SK-MEL-5 (cell line): ENCODE data around the gene MELTF. TPM values are rescaled to one million over a fixed set of nuclear protein-coding genes. Genes with fewer than 3 reads are reported as not detected.

Experiments used
- DNase-seq: peaks from one replicate; pipeline ENCODE4 v3.0.0-alpha.2; 2016; ENCODE audit warnings: low read depth, low spot score
- in situ Hi-C: cut with HindIII; loops from 2 replicates; pipeline ENCODE4 v1.10.0; 2016; ENCODE audit warnings: low sequenced_read_pairs, high pct_unique_total_duplicates, low pct_unique_long_range_greater_than_20kb
- total RNA-seq: library from RNA; depleted of rRNA; stranded (reverse); fragments of >200 nt; shearing (Covaris generic); gene quantifications from 2 replicates; pipeline ENCODE4 v1.2.3, GENCODE V29; 2014; rRNA removed

MELTF gene
- total RNA-seq, 1 experiment from 2014 or later = 210 TPM

- no peak for DNase-seq
- in situ Hi-C loops = no loop called here
These were observed 63.8 kb downstream of the MELTF start for GRCh38 chr3:196965804-196966173.

GRCh38 chr3:196965112-196965803, 64.4 kb downstream of the MELTF start:
- in situ Hi-C loops = no loop called here

GRCh38 chr3:196963631-196963953, 66.0 kb downstream of the MELTF start:
- DNase-seq = no peak
- in situ Hi-C loops = no loop called here

More at GRCh38 chr3:196965112-196965803, 64.4 kb downstream of the MELTF start:
- DNase-seq = no peak

GRCh38 chr3:196962930-196963630, 66.5 kb downstream of the MELTF start:
- in situ Hi-C loops = no loop called here

GRCh38 chr3:196962108-196962929, 67.3 kb downstream of the MELTF start:
- in situ Hi-C loops = no loop called here

More at GRCh38 chr3:196962930-196963630, 66.5 kb downstream of the MELTF start:
- no peak for DNase-seq

GRCh38 chr3:196954832-196955231, 74.8 kb downstream of the MELTF start:
- in situ Hi-C loops = no loop called here
- DNase-seq = no peak

More at GRCh38 chr3:196962108-196962929, 67.3 kb downstream of the MELTF start:
- no peak for DNase-seq

Other genes with a start within 250 kb of the MELTF start
- gene SENP5, start 161.9 kb downstream of the MELTF start, total RNA-seq = 40.0 and 41.9 TPM in 2 replicates
- 90.4 and 94.8 TPM in 2 replicates for gene NCBP2, start 87.3 kb downstream of the MELTF start, total RNA-seq
- gene PIGZ, start 61.0 kb downstream of the MELTF start, total RNA-seq = 1.2 TPM in 2 replicates